Activated naive CD4-positive, alpha-beta T cell treated with anti-CD3 and anti-CD28 coated beads for 36 hours (primary cell): ENCODE measurements around the gene GDF7. TPM values are rescaled to one million over a fixed set of nuclear protein-coding genes. Genes with fewer than 3 reads are reported as not detected.

Experiments used
- CTCF ChIA-PET: fragments of 350-600 bp; sonication (Branson Sonifier 250); formaldehyde crosslinking; loops from one replicate; lab custom pipeline; 2021; ENCODE audit warnings: antibody characterized with exemption; lab: Charles Lee
- DNase-seq: peaks from one replicate; pipeline ENCODE4 v3.0.0-alpha.2; 2020
- H3K27ac Mint-ChIP-seq: one replicate; pipeline ENCODE4 v1.8.0; 2021; ENCODE audit warnings: mild to moderate bottlenecking, mixed read lengths
- H3K27me3 Mint-ChIP-seq: one replicate; pipeline ENCODE4 v1.8.0; 2021; ENCODE audit warnings: low read depth, mixed read lengths
- H3K36me3 Mint-ChIP-seq: one replicate; pipeline ENCODE4 v1.8.0; 2021; ENCODE audit warnings: low read depth, mixed read lengths
- H3K4me1 Mint-ChIP-seq: one replicate; pipeline ENCODE4 v1.8.0; 2021; ENCODE audit warnings: low read depth, mixed read lengths
- H3K4me3 Mint-ChIP-seq: one replicate; pipeline ENCODE4 v1.8.0; 2021; ENCODE audit warnings: mild to moderate bottlenecking, moderate library complexity, mixed read lengths
- H3K9me3 Mint-ChIP-seq: one replicate; pipeline ENCODE4 v1.8.0; 2021; ENCODE audit warnings: mixed read lengths
- intact Hi-C: fragments of 100-400 bp; cut with micrococcal nuclease; formaldehyde crosslinking; loops from one replicate; pipeline ENCODE4 v1.15.1; 2023
- total RNA-seq, 2 experiments: library from RNA; stranded (reverse); gene quantifications; one replicate each; pipeline ENCODE4 v1.2.3, GENCODE V29; 2021

GDF7 gene
- total RNA-seq, 2 experiments from 2014 or later, result not detected

GRCh38 chr2:20672201-20672951, 5.4 kb downstream of the GDF7 start:
- CTCF ChIA-PET, result no interaction called here
- peaks cover 21% of the 10 kb centered on the region for H3K27me3 Mint-ChIP-seq
- H3K9me3 Mint-ChIP-seq, result no peaks in the 10 kb centered on the region

GRCh38 chr2:20673686-20674308, 6.9 kb downstream of the GDF7 start:
- H3K4me3 Mint-ChIP-seq, result no peak overlapping the region
- no peaks in the 10 kb centered on the region for H3K4me1 Mint-ChIP-seq
- CTCF ChIA-PET, result interaction anchor here (1.4 kb wide), 1 partner anchor 13 kb away, joined by 5 read pairs; no protein-coding TSS in a partner anchor
- DNase-seq, result no peak
- H3K36me3 Mint-ChIP-seq, result no peaks in the 10 kb centered on the region
- peaks cover 7% of the 10 kb centered on the region for H3K27me3 Mint-ChIP-seq
- H3K9me3 Mint-ChIP-seq, result no peaks in the 10 kb centered on the region
- H3K27ac Mint-ChIP-seq, result no peak overlapping the region
- intact Hi-C loops, result no loop called here

More at GRCh38 chr2:20672201-20672951, 5.4 kb downstream of the GDF7 start:
- no peaks in the 10 kb centered on the region for H3K36me3 Mint-ChIP-seq
- H3K4me3 Mint-ChIP-seq, result no peak overlapping the region
- peaks cover 2% of the 10 kb centered on the region for H3K4me1 Mint-ChIP-seq
- no peak overlapping the region for H3K27ac Mint-ChIP-seq
- intact Hi-C loops, result no loop called here
- DNase-seq, result no peak

- Mint-ChIP-seq H3K27me3 (peaks cover 5% of the 10 kb centered on the region), H3K4me1 (no peaks in the 10 kb centered on the region), H3K4me3 (no peak overlapping the region), H3K36me3 (no peaks in the 10 kb centered on the region), H3K27ac (no peak overlapping the region), H3K9me3 (no peaks in the 10 kb centered on the region)
- intact Hi-C loops, result no loop called here
- no peak for DNase-seq
- CTCF ChIA-PET, result interaction anchor here (0.6 to 1.4 kb wide), 3 partner anchors 13 to 37 kb away, joined by 3 to 5 read pairs (median 3); no protein-coding TSS in a partner anchor
Measured at GRCh38 chr2:20674309-20674965, 7.5 kb downstream of the GDF7 start.

GRCh38 chr2:20674974-20675679, 8.2 kb downstream of the GDF7 start:
- intact Hi-C loops, result no loop called here
- DNase-seq, result no peak
- CTCF ChIA-PET, result interaction anchor here (0.6 to 1.4 kb wide), 5 partner anchors 9 to 288 kb away, joined by 3 to 6 read pairs (median 5); no protein-coding TSS in a partner anchor
- no peaks in the 10 kb centered on the region for H3K36me3 Mint-ChIP-seq
- H3K9me3 Mint-ChIP-seq, result no peaks in the 10 kb centered on the region
- H3K4me1 Mint-ChIP-seq, result no peaks in the 10 kb centered on the region
- peaks cover 5% of the 10 kb centered on the region for H3K27me3 Mint-ChIP-seq
- no peak overlapping the region for H3K4me3 Mint-ChIP-seq
- H3K27ac Mint-ChIP-seq, result no peak overlapping the region

GRCh38 chr2:20675701-20676352, 8.9 kb downstream of the GDF7 start:
- Mint-ChIP-seq H3K9me3 (no peaks in the 10 kb centered on the region), H3K27me3 (peaks cover 5% of the 10 kb centered on the region), H3K27ac (no peak overlapping the region), H3K36me3 (peaks cover 2% of the 10 kb centered on the region), H3K4me3 (no peak overlapping the region), H3K4me1 (no peaks in the 10 kb centered on the region)
- CTCF ChIA-PET, result interaction anchor here (0.8 to 3.4 kb wide), 6 partner anchors 10 to 287 kb away, joined by 3 to 14 read pairs (median 5); partner anchors contain the start of gene HS1BP3
- DNase-seq, result peak; percentile 19
- intact Hi-C loops, result no loop called here

GRCh38 chr2:20676353-20677215, 9.6 kb downstream of the GDF7 start:
- Mint-ChIP-seq H3K4me3 (no peak overlapping the region), H3K4me1 (no peaks in the 10 kb centered on the region), H3K27ac (no peak overlapping the region), H3K27me3 (peaks cover 2% of the 10 kb centered on the region), H3K9me3 (no peaks in the 10 kb centered on the region), H3K36me3 (peaks cover 2% of the 10 kb centered on the region)
- CTCF ChIA-PET, result interaction anchor here (0.8 to 3.4 kb wide), 6 partner anchors 10 to 287 kb away, joined by 3 to 14 read pairs (median 5); partner anchors contain the start of gene HS1BP3
- intact Hi-C loops, result no loop called here
- no peak for DNase-seq

- no peak overlapping the region for H3K27ac Mint-ChIP-seq
- H3K4me1 Mint-ChIP-seq, result no peaks in the 10 kb centered on the region
- no peaks in the 10 kb centered on the region for H3K9me3 Mint-ChIP-seq
- DNase-seq, result no peak
- CTCF ChIA-PET, result interaction anchor here (0.6 to 3.4 kb wide), 6 partner anchors 11 to 284 kb away, joined by 3 to 14 read pairs (median 5); partner anchors contain the start of gene HS1BP3
- H3K4me3 Mint-ChIP-seq, result no peak overlapping the region
- intact Hi-C loops, result no loop called here
- peaks cover 4% of the 10 kb centered on the region for H3K36me3 Mint-ChIP-seq
- peaks cover 2% of the 10 kb centered on the region for H3K27me3 Mint-ChIP-seq
Measured at GRCh38 chr2:20677301-20678085, 10.5 kb downstream of the GDF7 start.

- H3K27ac Mint-ChIP-seq, result no peak overlapping the region
- DNase-seq, result no peak
- intact Hi-C loops, result no loop called here
- CTCF ChIA-PET, result interaction anchor here (0.6 to 3.4 kb wide), 5 partner anchors 12 to 286 kb away, joined by 4 to 14 read pairs (median 5); no protein-coding TSS in a partner anchor
- H3K4me3 Mint-ChIP-seq, result no peak overlapping the region
- no peaks in the 10 kb centered on the region for H3K27me3 Mint-ChIP-seq
- no peaks in the 10 kb centered on the region for H3K4me1 Mint-ChIP-seq
- no peaks in the 10 kb centered on the region for H3K9me3 Mint-ChIP-seq
- H3K36me3 Mint-ChIP-seq, result peaks cover 4% of the 10 kb centered on the region
Measured at GRCh38 chr2:20678086-20678395, 11.1 kb downstream of the GDF7 start.

GRCh38 chr2:20678780-20679179, 11.8 kb downstream of the GDF7 start:
- H3K4me3 Mint-ChIP-seq, result no peak overlapping the region
- intact Hi-C loops, result no loop called here
- no peak for DNase-seq
- H3K27ac Mint-ChIP-seq, result no peak overlapping the region
- CTCF ChIA-PET, result interaction anchor here (1.3 to 3.4 kb wide), 4 partner anchors 13 to 286 kb away, joined by 5 to 14 read pairs (median 8); no protein-coding TSS in a partner anchor
- no peaks in the 10 kb centered on the region for H3K27me3 Mint-ChIP-seq
- H3K36me3 Mint-ChIP-seq, result peaks cover 4% of the 10 kb centered on the region
- no peaks in the 10 kb centered on the region for H3K9me3 Mint-ChIP-seq
- no peaks in the 10 kb centered on the region for H3K4me1 Mint-ChIP-seq

- Mint-ChIP-seq H3K27ac (no peak overlapping the region), H3K4me1 (no peaks in the 10 kb centered on the region), H3K36me3 (peaks cover 4% of the 10 kb centered on the region), H3K4me3 (no peak overlapping the region), H3K27me3 (no peaks in the 10 kb centered on the region), H3K9me3 (no peaks in the 10 kb centered on the region)
- no peak for DNase-seq
- intact Hi-C loops, result no loop called here
- CTCF ChIA-PET, result interaction anchor here (1.1 kb wide), 1 partner anchor 20 kb away, joined by 4 read pairs; no protein-coding TSS in a partner anchor
Measured at GRCh38 chr2:20680744-20681375, 13.9 kb downstream of the GDF7 start.
